Erythroblast (primary cell): ENCODE data around the gene RINT1.

ENCODE experiments used
- GATA1 ChIP-seq: IDR thresholded peaks from 2 replicates; pipeline ENCODE4 v1.6.1; 2011; ENCODE audit warnings: low read depth, mild to moderate bottlenecking, control low read depth, low read length, moderate library complexity
- POLR2A ChIP-seq: IDR thresholded peaks from 2 replicates; pipeline ENCODE4 v1.6.1; 2011; ENCODE audit warnings: mild to moderate bottlenecking, low read length

- TF ChIP-seq POLR2A = no peak
- TF ChIP-seq GATA1 = no peak
Observed at GRCh38 chr7:105502173-105502572, 29.8 kb upstream of the RINT1 start.
